Measurements from ENCODE around the gene EIF4E2.
A peak's percentile ranks its signal among the peaks of the same experiment; 100 is the strongest.

Gene EIF4E2, protein sequence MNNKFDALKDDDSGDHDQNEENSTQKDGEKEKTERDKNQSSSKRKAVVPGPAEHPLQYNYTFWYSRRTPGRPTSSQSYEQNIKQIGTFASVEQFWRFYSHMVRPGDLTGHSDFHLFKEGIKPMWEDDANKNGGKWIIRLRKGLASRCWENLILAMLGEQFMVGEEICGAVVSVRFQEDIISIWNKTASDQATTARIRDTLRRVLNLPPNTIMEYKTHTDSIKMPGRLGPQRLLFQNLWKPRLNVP

DNA sequence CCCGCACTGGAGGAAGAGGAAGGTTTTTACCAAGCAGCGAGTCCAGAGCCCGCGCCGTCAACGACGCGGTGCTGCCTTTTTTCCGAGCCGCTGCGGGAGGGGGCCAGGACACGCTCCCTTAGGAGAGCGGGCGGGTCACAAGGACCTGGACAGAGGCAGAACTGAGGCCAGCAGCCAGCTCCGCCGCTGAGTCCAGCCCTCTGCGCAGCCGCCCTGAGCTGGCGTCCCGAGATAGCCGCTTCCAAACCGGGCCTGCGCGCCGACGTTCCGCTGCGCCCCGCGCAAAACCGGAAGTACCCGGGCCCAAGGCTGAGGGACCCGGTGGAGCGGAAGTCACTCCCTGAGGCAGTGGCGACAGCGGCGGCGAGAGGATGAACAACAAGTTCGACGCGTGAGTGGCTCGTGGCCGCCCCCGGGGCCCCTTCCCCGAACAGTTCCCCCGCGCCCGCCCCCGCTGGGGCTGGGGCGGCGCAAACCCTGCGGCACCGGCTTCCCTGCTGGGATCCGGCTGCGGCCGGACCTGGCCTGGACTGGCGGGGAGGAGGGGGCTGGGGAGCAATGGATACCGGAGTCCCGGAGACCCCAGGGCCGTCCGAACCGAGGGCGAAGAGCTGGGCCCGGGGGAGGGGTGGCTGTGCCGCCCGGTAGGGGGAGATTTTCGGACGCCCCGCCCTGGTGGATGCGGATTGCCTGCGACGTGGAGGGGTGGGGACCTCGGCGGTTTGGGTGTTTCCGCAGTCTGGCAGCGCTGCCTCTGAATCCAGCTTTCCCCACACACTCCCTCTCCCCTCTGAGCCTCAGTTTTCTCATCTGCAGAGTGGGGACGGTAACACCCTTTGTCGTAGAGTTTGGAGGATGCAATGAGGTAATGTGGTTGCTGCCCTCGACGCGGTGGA is at the start of gene EIF4E2, which contains the start of gene TIGD1:
EIF4E2 (plus strand) TSS at position 336 of the 896 bp plus-strand sequence; CDS start at position 372, 36 bp downstream.
TIGD1 (minus strand) TSS at position 204 of the 896 bp plus-strand sequence. CDS start 675 bp downstream, outside the sequence.
- peak; percentile 86 for FAIRE-seq

DNA sequence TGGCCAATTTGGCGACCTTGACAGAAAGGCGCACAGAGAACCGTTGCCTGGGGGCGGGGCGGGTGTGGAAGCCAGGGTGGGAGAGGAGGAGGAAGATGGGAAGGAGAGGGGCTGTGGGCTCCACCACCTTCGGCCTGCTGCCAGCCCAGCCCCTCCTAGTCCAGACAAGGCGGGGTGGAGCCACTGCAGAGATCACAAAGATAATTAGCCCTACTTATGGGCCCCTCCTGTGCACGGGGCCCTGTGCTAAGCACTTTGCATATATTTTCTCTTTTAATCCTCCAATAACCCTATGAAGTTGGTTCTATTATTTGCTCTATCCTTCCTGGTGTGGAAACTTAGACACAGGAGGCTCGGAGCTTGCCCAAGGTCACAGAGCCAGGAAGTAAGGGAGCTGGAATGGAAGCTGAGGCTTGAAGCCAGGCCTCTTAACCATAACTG is 49.1 kb upstream of the EIF4E2 start:
- FAIRE-seq, result no peak

More for the DNA sequence above, at the start of gene EIF4E2, which contains the start of gene TIGD1:
- peak; percentile 99 for DNase-seq (ENCODE audit: extremely low spot score, insufficient read length, low read depth)

DNA sequence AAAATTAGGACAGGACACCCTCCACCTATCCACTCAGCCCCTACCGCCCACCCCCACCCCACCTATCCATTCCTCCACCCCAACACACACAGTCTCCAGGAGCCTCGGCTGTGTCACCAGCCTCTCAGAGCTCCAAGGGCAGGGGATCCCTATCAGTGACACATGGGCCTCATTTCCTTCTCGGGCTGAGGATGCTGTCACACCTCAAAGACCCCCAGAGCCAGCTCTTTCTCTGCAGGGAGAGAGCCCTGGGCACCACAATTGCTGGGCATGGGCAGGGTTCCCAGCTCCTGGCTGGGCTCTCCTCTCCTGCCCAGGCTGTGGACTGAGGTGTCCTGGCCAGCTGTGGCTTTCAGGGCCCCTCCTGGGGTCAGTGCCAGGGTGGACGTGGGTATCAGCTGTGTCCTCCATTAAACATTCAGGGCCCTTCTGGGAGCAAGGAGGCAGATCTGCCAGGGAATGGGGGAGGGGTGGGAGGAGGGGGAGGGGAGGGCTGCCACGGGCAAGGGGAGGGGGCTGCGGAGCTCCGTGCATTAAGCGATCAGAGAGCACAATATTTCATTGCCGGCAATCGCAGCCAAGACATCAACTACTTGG is 48.6 kb upstream of the EIF4E2 start:
- DNase-seq (ENCODE audit: extremely low spot score, insufficient read length, low read depth) (no peak), FAIRE-seq (no peak)

More for the DNA sequence above, 49.1 kb upstream of the EIF4E2 start:
- DNase-seq (ENCODE audit: extremely low spot score, insufficient read length, low read depth), result no peak

DNA sequence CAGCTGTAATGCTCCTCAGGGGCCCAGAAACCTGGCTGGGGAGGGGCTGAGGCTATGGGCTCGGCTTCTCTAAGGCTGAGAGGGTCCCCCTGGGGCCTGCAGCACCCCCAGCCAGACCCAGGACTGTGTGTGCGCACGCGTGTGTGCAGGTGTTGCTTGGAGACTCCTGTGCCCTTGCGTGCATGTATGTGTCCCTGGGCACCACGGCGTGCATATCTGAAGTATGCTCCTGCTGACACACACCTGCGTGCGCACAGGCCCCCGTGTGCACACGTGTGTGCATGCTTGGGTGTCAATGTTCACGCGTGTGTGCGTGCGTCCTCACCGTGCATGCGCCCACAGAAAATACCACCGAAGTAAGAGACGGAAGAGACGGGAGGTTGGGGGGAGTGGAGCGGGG is 48.0 kb upstream of the EIF4E2 start:
- DNase-seq (ENCODE audit: extremely low spot score, insufficient read length, low read depth) (no peak), FAIRE-seq (no peak)

DNA sequence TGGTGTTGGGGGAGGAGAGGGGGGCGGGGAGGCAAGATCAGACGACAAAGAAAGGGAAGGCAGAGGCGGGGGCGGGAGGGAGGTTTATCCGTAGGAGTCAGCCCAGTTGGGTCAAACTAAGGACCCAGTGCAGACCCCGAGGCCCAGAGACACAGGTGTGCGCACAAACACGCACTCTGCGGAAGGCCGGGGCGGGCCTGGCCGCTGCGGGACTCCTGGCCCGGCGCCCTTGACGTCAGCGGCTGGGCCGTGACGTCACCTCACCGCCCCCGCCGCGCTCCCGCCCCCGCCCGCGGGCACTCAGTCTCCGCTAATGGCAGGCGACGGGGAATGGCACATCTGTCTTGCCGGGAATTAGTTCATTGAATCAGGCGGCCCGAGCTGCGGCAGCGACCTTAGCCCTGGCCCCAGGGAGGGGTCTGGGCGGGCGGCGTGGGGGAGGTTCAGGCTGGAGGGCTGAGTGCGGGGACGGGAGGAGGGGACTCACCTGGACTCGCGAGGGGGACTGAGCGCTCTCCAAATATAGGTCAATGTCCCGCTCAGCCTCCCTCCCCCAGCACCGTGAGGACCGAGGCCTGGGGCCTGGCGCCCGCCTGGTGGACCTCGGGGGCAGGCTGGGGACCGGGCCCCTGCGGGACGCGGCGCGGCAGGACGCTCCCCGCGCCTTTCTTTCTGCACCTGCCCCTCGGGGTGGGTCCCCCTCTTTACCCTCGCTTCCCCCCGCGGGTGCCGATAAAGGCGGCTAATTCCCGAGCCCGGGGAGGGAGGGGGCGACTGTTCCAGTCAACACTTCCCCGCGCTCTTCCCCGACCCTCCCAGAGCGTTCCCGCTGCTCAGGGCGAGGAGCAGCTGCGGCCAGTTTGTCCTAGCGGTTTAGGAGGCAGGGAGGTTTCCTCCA is 47.3 kb upstream of the EIF4E2 start:
- no peak for FAIRE-seq
- no peak for DNase-seq (ENCODE audit: extremely low spot score, insufficient read length, low read depth)

DNA sequence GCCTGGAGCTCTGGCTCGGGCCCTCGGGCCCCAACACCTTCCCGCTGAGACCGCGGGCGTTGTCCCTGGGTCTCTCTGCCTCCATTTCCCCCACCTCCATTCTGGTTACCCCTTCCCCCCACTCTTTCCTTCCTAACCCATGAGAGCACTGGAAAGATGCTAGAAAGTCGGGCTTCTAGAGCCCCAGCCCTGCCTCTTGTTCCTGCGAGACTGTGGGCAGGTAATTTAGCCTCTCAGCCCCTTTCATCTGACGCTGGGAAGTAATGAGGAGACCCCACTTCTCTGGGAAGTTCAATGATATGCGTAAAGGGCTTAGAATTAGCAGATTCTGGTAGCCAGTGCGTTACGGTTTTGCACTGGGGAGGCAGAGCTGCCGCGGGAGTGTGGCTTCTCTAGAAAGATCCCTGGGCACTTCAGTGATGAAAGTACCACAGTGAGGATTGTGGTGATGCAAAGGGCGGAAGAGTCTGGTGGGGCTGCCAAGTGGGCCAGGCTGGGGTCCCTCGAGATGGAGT is 46.6 kb upstream of the EIF4E2 start:
- no peak for DNase-seq (ENCODE audit: extremely low spot score, insufficient read length, low read depth)
- no peak for FAIRE-seq

DNA sequence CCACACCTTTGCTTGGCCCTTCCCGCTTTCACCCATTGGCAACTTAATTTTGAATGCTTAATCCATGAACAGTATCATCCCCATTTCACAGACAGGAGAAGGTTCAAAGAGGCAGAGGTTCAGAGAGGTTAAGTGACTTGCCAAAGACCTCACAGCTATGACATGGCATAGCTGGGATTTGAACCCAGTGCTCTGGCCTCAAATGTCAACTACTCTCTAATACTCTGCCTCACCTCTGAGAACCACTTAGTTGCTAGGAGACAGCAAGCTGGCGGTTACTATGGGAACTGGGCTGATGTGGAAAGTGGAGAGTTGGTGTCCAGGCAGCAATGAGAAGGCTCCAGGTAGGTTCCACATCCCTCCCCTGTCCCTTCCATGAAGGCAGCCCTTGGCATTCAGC is 46.1 kb upstream of the EIF4E2 start:
- no peak for DNase-seq (ENCODE audit: extremely low spot score, insufficient read length, low read depth)

DNA sequence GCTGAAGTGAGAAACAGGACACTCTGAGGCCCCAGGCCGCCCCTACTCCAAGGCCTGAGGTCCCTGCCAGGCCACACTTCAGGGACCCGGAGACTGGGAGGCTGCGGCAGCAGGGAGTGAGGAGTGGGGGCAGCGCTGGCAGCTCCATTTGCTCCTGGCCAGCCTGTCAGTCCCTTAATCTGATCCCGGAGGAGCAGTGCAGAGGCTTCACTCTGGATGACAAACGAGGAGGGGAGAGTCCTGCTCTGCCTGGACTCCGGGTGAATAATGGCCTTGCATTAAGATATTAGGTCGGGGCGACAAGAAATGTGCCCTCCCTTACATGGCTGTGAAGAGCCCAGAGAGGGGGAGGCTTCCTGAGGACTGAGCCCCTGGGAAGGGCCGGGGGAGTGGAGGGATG is 44.6 kb upstream of the EIF4E2 start:
- no peak for DNase-seq (ENCODE audit: extremely low spot score, insufficient read length, low read depth)
- FAIRE-seq, result no peak

More for the DNA sequence above, 46.1 kb upstream of the EIF4E2 start:
- FAIRE-seq, result no peak

DNA sequence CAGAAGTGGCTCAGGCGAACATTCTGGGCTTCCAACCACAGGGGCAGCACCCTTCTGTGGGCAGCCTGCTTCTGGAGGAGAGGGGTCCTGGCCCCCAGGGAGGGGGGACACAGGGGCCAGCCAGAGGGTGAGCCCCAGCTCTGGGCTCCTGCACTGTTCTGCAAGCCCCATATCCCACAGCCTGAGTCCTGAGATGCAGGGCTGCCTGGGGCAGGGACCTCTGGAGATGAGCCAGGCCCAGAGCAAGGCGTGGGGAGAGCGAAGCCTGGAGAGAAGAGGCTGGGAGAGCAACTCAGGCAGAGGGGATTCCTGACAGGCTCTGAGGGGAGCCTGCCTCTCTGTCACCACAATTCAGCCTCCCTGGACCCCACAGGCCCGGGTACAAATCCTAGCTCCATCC is 43.8 kb upstream of the EIF4E2 start:
- no peak for DNase-seq (ENCODE audit: extremely low spot score, insufficient read length, low read depth)

DNA sequence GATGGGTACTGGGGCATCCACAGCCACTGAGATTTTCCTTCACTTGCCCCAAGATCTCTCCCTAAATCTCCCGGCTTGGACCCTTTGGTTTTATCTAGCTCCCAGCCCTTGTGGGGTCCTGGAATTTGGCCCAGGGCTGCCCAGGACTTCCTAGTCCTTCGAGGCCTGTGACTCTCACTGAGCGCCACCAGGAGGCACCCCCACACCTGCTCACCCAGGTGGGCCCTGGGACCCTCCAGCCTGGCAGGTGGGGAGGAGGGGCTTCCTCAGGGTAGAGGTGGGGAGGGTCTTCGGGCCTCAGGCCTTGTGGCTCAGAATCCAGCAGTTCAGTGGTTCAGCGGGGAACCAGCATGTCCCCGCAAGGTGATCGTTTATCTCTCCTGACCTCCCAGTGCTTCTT is 42.2 kb upstream of the EIF4E2 start:
- FAIRE-seq (no peak), DNase-seq (ENCODE audit: extremely low spot score, insufficient read length, low read depth) (no peak)

More for the DNA sequence above, 43.8 kb upstream of the EIF4E2 start:
- FAIRE-seq, result no peak

DNA sequence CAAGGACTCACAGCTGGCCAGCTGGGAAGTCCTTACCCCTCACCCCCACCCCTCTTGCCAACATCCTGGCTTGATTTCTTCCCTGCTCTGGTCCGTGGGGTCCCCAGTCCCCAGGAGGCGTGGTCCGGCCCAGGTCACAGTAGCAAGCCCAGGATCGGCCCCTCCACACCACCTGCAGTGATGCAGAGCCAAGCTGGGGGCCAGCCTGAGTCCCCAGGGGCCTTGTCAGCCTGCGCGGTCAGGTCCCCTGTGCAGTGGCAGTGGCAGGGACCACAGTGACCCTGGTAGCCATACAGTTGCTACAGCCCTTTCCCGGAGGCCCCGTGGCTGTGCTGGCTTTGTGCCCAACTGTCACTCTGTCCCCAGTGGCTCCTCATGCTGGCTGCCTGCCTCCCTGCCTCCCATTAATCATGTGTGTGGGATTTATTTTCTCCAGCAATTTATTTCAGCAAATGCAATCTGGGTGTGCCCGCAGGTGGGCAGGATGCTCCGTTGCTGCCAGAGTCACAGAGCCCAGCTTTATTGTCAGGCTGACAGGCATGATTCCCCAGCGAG is 39.1 kb upstream of the EIF4E2 start:
- DNase-seq (ENCODE audit: extremely low spot score, insufficient read length, low read depth) (no peak), FAIRE-seq (no peak)

DNA sequence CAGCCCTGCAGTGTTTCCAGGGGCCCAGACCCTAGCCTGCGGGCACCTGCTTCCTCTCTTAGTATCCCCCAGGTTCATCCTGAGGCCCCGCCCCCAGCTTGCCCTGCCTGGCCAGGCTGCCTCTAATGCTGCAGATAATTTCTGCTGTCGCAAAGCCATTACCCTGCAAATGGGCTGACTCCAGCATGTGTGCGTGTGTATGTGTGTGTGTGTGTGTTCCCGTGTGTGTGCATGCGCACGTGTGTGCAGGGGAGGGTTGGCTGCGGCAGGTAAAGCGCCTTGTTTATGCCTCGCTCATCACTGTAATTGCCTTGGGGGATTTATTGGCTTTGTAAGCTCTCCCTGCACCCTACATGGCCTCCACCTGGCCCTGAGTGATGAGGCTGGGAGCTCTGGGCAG is 37.9 kb upstream of the EIF4E2 start:
- DNase-seq (ENCODE audit: extremely low spot score, insufficient read length, low read depth) (no peak), FAIRE-seq (no peak)

DNA sequence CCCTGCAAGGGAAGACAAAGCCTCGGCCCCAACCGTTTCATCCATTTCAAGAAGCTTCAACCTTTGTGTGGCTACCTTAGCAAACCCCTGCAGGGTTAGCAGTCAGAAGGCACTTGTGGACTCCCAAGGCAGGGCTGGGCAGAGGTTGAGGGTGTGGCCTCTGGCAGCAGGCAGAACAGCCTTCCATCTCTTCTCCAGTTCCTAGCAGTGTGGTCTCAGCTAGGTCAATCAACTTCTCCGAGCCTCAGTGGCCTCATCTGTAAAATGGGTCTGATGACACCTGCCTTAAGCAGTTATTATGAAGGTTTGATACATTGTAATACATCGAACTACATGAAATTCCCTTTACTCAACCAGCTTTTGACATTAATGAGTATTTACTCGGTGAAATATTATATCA is 37.1 kb upstream of the EIF4E2 start:
- FAIRE-seq (no peak), DNase-seq (ENCODE audit: extremely low spot score, insufficient read length, low read depth) (no peak)

DNA sequence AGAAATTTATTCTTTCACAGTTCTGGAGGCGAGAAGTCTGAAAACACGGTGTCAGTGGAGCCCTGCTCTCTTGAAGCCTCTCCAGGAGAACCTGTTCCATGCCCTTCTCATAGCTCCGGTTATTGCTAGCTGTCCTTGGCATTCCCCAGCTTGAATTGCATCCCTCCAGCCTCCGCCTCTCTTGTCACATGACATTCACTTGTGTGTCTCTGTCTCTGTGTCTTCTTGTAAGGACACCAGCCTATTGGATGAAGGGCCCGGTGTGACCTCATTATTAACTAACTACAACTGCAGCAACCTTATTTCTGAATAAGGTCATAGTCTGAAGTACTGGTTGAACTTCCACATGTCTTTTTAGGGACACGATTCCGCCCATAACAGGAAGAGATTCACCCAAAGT is 34.9 kb upstream of the EIF4E2 start:
- no peak for DNase-seq (ENCODE audit: extremely low spot score, insufficient read length, low read depth)
- no peak for FAIRE-seq

DNA sequence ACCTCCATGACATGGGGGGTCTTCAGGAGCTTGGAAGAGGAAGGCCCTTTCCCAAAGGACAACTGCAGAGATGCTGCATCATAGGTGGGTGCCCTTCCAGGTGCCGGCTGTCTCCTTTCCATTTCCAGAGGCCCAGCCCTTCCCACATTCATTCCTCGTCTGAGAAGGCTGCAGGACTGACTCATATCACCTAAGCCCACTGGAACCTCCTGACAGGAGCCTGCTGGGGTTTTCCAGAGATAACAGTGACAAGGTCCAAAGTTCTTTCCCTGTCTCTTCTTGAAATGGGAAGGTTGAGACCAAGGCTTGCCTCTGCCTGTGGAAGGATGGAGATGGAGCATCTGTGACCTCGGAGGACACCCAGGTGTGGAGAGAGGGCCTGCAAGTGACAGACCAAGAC is 33.9 kb upstream of the EIF4E2 start:
- DNase-seq (ENCODE audit: extremely low spot score, insufficient read length, low read depth) (no peak), FAIRE-seq (no peak)

DNA sequence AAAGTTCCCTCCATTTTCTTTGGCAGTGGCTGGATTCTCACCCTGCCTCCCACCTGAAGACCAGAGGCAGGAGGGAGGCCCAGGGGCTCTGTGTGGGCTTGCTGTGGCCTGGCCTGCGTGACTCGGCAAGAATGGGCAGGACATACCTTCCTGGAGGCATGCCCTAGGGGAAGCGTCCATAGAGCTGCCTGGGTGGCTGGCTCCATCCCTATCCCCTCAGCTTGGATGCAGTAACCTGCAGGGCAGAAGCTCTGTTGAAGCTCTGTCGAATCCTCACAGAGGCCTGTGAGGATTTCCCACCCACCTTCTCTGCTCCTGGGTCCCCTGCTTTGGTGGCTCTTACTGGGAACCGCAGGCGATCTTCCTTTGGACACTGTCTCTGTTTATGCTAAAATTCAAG is 31.6 kb upstream of the EIF4E2 start:
- FAIRE-seq (no peak), DNase-seq (ENCODE audit: extremely low spot score, insufficient read length, low read depth) (no peak)

DNA sequence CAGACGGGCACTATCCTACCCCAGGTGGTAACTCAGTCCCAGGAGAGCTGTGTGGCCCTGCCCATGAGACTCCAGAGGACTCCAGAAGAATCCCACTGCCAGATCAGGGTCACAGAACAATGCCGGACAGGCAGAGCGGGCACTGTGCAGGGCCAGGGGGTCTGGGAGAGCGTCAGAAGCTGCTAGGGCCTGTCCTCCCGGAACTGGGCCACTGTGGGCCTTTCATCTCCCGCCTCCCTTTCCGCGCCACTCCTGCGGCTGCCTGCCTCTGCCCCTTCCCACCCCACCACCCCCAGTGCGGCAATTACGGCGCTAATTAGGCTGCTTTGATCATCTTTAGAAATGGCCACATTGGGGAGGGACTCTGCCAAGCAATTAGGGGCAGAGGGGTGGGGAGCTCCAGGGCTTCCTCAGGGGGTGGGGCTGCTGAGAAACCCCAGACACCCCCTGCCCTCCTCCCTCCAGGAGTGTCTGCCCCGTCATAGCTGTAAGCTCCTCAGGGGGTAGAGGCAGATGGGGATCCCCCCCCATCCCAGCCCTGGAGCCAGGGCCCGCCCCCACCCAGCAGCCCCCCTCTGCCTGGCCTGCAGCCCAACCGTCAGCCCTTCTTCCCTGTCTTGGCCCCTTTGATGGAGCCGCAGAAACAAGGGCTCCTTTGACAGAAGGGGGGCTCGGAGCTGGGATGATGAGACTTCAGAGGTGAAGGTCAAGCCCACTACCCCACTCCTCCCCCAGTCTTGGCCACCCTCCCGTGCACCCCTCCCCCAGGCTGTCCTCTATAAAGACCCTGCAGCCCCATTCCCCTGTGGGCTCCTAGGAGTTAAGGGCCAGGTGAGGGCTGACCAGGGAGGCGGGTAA is 30.7 kb upstream of the EIF4E2 start, which contains the start of gene PRSS56:
PRSS56 (plus strand) TSS at position 808 of the 858 bp plus-strand sequence. CDS start 211 bp downstream, outside the sequence.
- no peak for DNase-seq (ENCODE audit: extremely low spot score, insufficient read length, low read depth)
- no peak for FAIRE-seq

DNA sequence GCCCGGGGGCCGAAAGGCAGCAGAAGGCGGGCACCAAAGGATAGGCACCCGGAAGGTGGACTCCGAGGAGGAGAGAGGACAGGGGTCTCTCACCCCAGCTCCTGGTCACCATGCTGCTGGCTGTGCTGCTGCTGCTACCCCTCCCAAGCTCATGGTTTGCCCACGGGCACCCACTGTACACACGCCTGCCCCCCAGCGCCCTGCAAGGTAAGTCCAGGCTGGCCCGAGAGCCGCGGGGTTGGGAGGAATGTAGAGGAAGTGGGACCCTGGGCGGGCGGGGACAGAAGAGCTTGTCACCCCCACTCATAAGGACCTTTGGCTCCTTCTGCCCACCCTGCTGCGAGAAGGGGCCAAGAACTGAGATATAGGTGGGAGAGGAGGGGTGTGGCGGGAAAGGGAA is 30.0 kb upstream of the EIF4E2 start:
- DNase-seq (ENCODE audit: extremely low spot score, insufficient read length, low read depth) (no peak), FAIRE-seq (no peak)

Measured in GM18507 (cell line).